Measurements from ENCODE around the gene IL22RA1.

The IL22RA1 gene

DNA sequence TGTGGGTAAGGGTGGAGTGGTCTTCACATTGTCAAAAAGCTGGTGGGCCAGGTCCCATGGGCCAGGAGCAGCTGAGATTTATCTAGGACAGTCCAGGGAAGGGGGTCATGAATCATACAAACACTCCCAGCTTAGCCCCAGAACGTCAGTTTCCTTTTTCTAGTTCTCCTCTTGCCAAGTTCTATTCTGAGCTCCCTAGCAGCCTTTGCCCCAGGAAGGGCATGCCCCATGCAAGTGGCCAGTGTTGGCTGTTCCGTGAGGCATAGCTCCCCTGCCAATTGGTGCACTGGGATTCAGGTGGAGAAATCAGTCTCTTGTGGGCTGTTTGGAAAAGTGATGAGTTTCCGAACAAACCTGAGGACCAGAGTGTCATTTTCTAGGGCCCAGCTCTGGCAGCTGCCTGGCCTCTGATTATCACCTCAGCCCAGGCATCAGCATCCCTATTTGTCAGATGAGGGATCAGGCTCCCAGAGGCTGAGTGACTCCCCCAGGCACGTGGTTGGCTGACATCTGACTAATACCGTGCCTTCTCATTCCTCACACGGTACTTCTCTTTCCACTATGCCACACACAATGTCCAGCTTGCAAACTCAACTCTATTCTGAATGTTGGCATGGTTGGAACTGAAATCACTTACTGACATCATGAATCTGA lies 16.8 kb downstream of the IL22RA1 start:
- no peak for DNase-seq (ENCODE audit: low spot score)

GRCh38 chr1:24125456-24125855 lies 17.5 kb downstream of the IL22RA1 start:
- TF ChIP-seq CTCF (IDR thresholded peaks at IDR 0.05; ENCODE audit: extremely low read depth, missing control alignments) = no peak
- no peak for DNase-seq (ENCODE audit: low spot score)

More for the DNA sequence above, 16.8 kb downstream of the IL22RA1 start:
- no peak for TF ChIP-seq CTCF (IDR thresholded peaks at IDR 0.05; ENCODE audit: extremely low read depth, missing control alignments)

- no peak for DNase-seq (ENCODE audit: low spot score)
- no peak for TF ChIP-seq CTCF (IDR thresholded peaks at IDR 0.05; ENCODE audit: extremely low read depth, missing control alignments)
These were observed 18.0 kb downstream of the IL22RA1 start for GRCh38 chr1:24124980-24125379.

DNA sequence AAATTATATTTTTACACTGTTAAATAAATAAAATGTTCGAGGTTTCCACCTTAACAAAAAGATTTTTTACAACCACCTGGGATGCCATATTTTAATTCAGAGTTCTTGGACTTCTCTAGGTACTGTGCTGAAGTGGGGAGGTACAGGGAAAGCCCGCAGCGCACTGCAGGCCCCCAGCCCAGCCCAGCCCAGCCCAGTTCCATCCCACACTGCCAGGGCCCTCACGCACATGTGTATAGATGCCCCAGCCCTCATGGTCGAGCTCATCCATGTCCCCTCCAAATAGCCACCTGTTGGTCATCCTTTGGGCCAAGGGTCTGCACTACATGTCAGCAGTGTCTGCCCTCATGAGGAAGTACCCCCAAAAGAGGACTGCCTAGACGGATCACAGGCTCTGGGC lies 19.3 kb downstream of the IL22RA1 start:
- no peak for TF ChIP-seq CTCF (IDR thresholded peaks at IDR 0.05; ENCODE audit: extremely low read depth, missing control alignments)
- DNase-seq (ENCODE audit: low spot score) = no peak

- TF ChIP-seq CTCF (IDR thresholded peaks at IDR 0.05; ENCODE audit: extremely low read depth, missing control alignments) = no peak
These were observed 20.2 kb downstream of the IL22RA1 start for GRCh38 chr1:24122776-24123175.

DNA sequence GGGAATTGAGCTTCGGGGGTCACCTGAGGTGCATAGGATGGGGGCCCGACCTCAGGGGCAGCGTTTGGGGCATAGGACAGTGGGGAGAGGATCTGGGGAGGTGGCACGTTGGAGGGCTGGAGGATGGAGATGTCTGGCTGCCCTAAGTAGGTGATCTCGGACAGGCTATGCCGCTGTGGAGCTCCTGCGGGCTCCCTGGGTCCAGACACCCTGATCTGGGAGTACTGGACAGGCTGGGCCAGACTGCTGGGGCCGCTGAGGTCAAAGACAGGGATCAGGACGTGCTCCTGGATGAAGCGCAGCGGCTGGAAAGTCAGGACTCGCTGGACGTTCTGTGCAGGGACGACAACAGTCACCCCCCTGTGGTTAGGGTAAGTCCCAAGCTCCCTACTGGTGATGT lies 21.5 kb downstream of the IL22RA1 start:
- no peak for TF ChIP-seq CTCF (IDR thresholded peaks at IDR 0.05; ENCODE audit: extremely low read depth, missing control alignments)
- no peak for DNase-seq (ENCODE audit: low spot score)

More at GRCh38 chr1:24122776-24123175, 20.2 kb downstream of the IL22RA1 start:
- DNase-seq (ENCODE audit: low spot score) = no peak

DNA sequence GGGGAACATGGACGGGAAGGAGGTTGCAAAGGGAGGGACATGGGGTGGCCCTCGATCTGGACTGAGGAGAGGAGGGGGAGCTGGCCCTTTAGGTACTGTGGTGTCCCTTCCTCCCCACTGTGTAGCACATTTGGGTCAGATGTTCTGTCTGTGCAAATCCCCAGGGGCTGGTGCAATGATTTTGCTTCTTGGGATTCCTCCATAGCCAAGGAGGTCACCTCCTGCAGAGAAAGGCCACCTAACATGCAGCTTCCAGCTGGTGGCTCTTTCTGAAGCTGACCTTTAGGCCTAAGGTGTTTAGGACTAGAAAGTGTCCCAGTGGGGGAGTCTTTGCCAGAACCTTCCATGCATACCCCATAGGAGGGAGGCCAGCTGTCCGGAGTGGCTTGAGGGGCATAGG lies 22.0 kb downstream of the IL22RA1 start:
- no peak for DNase-seq (ENCODE audit: low spot score)
- no peak for TF ChIP-seq CTCF (IDR thresholded peaks at IDR 0.05; ENCODE audit: extremely low read depth, missing control alignments)
